H1 (cell line): Measurements from ENCODE around the gene ACADM. TPM values are rescaled to one million over a fixed set of nuclear protein-coding genes. Genes with fewer than 3 reads are reported as not detected.
A peak's percentile ranks its signal among the peaks of the same experiment; 100 is the strongest.
"Not testable (repeated sequence)": the region's sequence is repeated elsewhere in the genome, so short reads cannot be mapped to it uniquely, and the experiment has no call there.

ENCODE experiments used
- CTCF ChIA-PET: fragments of 300-600 bp; sonication (Branson Sonifier 250); formaldehyde crosslinking; loops from one replicate; lab custom pipeline; 2021; ENCODE audit not compliant: partially characterized antibody; lab: Charles Lee
- POLR2A ChIA-PET: fragments of 300-600 bp; sonication (Branson Sonifier 250); formaldehyde crosslinking; loops from one replicate; lab custom pipeline; 2021; ENCODE audit warnings: inconsistent platforms; ENCODE audit not compliant: partially characterized antibody; lab: Charles Lee
- DNase-seq, 2 experiments: peaks; one replicate each; pipeline versions ENCODE4 v3.0.0 to v3.0.0-alpha.2; 2010 to 2022; ENCODE audit warnings: low spot score in 2 of 2, low read depth in 1 of 2, mixed read lengths in 1 of 2
- FAIRE-seq: peaks from 2 replicates; lab custom pipeline; 2011; peaks lifted over from hg19 to GRCh38; lab: Jason Lieb, UNC
- H2AFZ ChIP-seq: 2 replicates; pipeline ENCODE4 v1.8.1; 2012; ENCODE audit warnings: low read length, inconsistent platforms
- H2AK5ac ChIP-seq: 2 replicates; pipeline ENCODE4 v1.6.1; 2013; ENCODE audit warnings: low read depth, low read length
- H2BK120ac ChIP-seq: replicated peaks from 2 replicates; pipeline ENCODE3; 2013; ENCODE audit warnings: low read depth, low read length, inconsistent platforms
- H2BK12ac ChIP-seq: 2 replicates; pipeline ENCODE4 v1.6.1; 2013; ENCODE audit warnings: low read depth, low read length
- H2BK15ac ChIP-seq: 2 replicates; pipeline ENCODE4 v1.6.1; 2013; ENCODE audit warnings: low read length
- H2BK20ac ChIP-seq: 2 replicates; pipeline ENCODE4 v1.6.1; 2013; ENCODE audit warnings: low read length
- H2BK5ac ChIP-seq: 2 replicates; pipeline ENCODE4 v1.6.1; 2013; ENCODE audit warnings: low read depth, low read length
- H3K14ac ChIP-seq: 2 replicates; pipeline ENCODE4 v1.6.1; 2013; ENCODE audit warnings: inconsistent platforms; ENCODE audit not compliant: insufficient read length
- H3K18ac ChIP-seq: 2 replicates; pipeline ENCODE4 v1.6.1; 2013; ENCODE audit warnings: low read length; ENCODE audit errors: extremely low read depth
- H3K23ac ChIP-seq: 2 replicates; pipeline ENCODE4 v1.6.1; 2013; ENCODE audit warnings: inconsistent platforms; ENCODE audit not compliant: insufficient read length
- H3K23me2 ChIP-seq: 2 replicates; pipeline ENCODE4 v1.6.1; 2013; ENCODE audit warnings: low read depth, low read length
- H3K27ac ChIP-seq: 2 replicates; pipeline ENCODE4 v1.6.1; 2011; ENCODE audit warnings: low read depth, low read length, inconsistent platforms
- H3K27me3 ChIP-seq, 4 experiments: replicated peaks in 1 of 4; 1 replicate in 1 of 4; 2 replicates in 3 of 4; pipeline versions ENCODE4 v1.6.1 to v1.8.1; 2011 to 2013; ENCODE audit warnings: low read length in 3 of 4, mild to moderate bottlenecking in 3 of 4, inconsistent platforms in 2 of 4, mixed read lengths in 2 of 4, moderate library complexity in 1 of 4; ENCODE audit not compliant: control insufficient read depth in 3 of 4, insufficient read depth in 3 of 4; ENCODE audit errors: extremely low read depth in 1 of 4
- H3K36me3 ChIP-seq, 4 experiments: 2 replicates each; pipeline versions ENCODE4 v1.6.1 to v1.8.1; 2011 to 2013; ENCODE audit warnings: mild to moderate bottlenecking in 4 of 4, low read length in 3 of 4, moderate library complexity in 2 of 4, control low read depth in 1 of 4, inconsistent platforms in 1 of 4; ENCODE audit not compliant: insufficient read depth in 4 of 4, control insufficient read depth in 2 of 4
- H3K4ac ChIP-seq: replicated peaks from 2 replicates; pipeline ENCODE3; 2013; ENCODE audit warnings: low read length, low read depth, mixed read lengths, inconsistent platforms; ENCODE audit not compliant: insufficient read length
- H3K4me1 ChIP-seq, 4 experiments: replicated peaks in 1 of 4; 1 replicate in 1 of 4; 2 replicates in 3 of 4; pipeline versions ENCODE4 v1.6.1 to v1.8.1; 2011 to 2013; ENCODE audit warnings: low read length in 3 of 4, inconsistent platforms in 2 of 4, mixed read lengths in 1 of 4; ENCODE audit not compliant: insufficient read depth in 4 of 4, control insufficient read depth in 3 of 4
- H3K4me2 ChIP-seq, 2 experiments: 2 replicates each; pipeline versions ENCODE4 v1.6.1 to v1.8.1; 2011 to 2013; ENCODE audit warnings: low read depth in 2 of 2, low read length in 2 of 2, control low read depth in 1 of 2, inconsistent platforms in 1 of 2, mild to moderate bottlenecking in 1 of 2; ENCODE audit not compliant: insufficient read depth in 1 of 2
- H3K4me3 ChIP-seq, 4 experiments: fragments of 200-600, 300-600 bp in 1 of 4; sonication (generic), shearing (Covaris generic), sonication (Bioruptor Twin) in 1 of 4; 2 replicates each; pipeline versions ENCODE4 v1.5.1 to v1.8.1; 2011 to 2016; ENCODE audit warnings: low read length in 4 of 4, low read depth in 3 of 4, control low read depth in 2 of 4, inconsistent platforms in 2 of 4, mild to moderate bottlenecking in 2 of 4, mixed read lengths in 1 of 4, moderate library complexity in 1 of 4; ENCODE audit not compliant: insufficient read depth in 2 of 4; ENCODE audit errors: extremely low read depth in 1 of 4
- H3K56ac ChIP-seq: replicated peaks from 2 replicates; pipeline ENCODE3; 2013; ENCODE audit warnings: low read depth, mild to moderate bottlenecking, mixed read lengths, low read length, inconsistent platforms; ENCODE audit not compliant: insufficient read length
- H3K79me1 ChIP-seq: 2 replicates; pipeline ENCODE4 v1.6.1; 2013; ENCODE audit warnings: low read depth, low read length, control low read depth
- H3K79me2 ChIP-seq, 2 experiments: 2 replicates each; pipeline versions ENCODE4 v1.6.1 to v1.8.1; 2012 to 2013; ENCODE audit warnings: low read length in 2 of 2, mild to moderate bottlenecking in 2 of 2, inconsistent platforms in 1 of 2; ENCODE audit not compliant: insufficient read depth in 2 of 2, control insufficient read depth in 1 of 2
- H3K9ac ChIP-seq, 4 experiments: replicated peaks in 1 of 4; 1 replicate in 1 of 4; 2 replicates in 3 of 4; pipeline versions ENCODE4 v1.6.1 to v1.8.1; 2011 to 2013; ENCODE audit warnings: low read depth in 3 of 4, low read length in 3 of 4, control low read depth in 2 of 4, mild to moderate bottlenecking in 2 of 4, moderate library complexity in 2 of 4, inconsistent platforms in 1 of 4; ENCODE audit errors: extremely low read depth in 1 of 4
- H3K9me3 ChIP-seq, 2 experiments: 2 replicates each; pipeline versions ENCODE4 v1.6.1 to v1.8.1; 2012 to 2013; ENCODE audit warnings: mild to moderate bottlenecking in 2 of 2, moderate library complexity in 2 of 2, control low read depth in 1 of 2, inconsistent platforms in 1 of 2, low read depth in 1 of 2, low read length in 1 of 2, mixed read lengths in 1 of 2; ENCODE audit not compliant: insufficient read depth in 2 of 2
- H4K20me1 ChIP-seq, 2 experiments: replicated peaks in 1 of 2; 2 replicates each; pipeline versions ENCODE3 to v1.8.1; 2011 to 2013; ENCODE audit warnings: inconsistent platforms in 2 of 2, low read length in 2 of 2, mild to moderate bottlenecking in 1 of 2; ENCODE audit not compliant: insufficient read depth in 2 of 2, control insufficient read depth in 1 of 2
- H4K5ac ChIP-seq: 2 replicates; pipeline ENCODE4 v1.6.1; 2013; ENCODE audit warnings: low read length, low read depth, mixed read lengths, inconsistent platforms; ENCODE audit not compliant: insufficient read length
- H4K8ac ChIP-seq: 2 replicates; pipeline ENCODE4 v1.8.0; 2013; ENCODE audit warnings: mild to moderate bottlenecking, moderate library complexity, low read length, inconsistent platforms; ENCODE audit not compliant: insufficient read depth; ENCODE audit errors: extremely low read depth
- H4K91ac ChIP-seq: replicated peaks from 2 replicates; pipeline ENCODE3; 2013; ENCODE audit warnings: low read length, mixed read lengths, inconsistent platforms; ENCODE audit not compliant: insufficient read length
- WGBS, 2 experiments: shearing (Covaris generic) in 1 of 2; methylation state at CpG; one replicate each; pipeline versions ENCODE4 v1.1.6 to v1.1.7; 2013 to 2015; ENCODE audit warnings: low lambda C conversion rate in 2 of 2, mixed read lengths in 2 of 2, inconsistent platforms in 1 of 2, low coverage in 1 of 2, missing lambda C conversion rate in 1 of 2; ENCODE audit not compliant: insufficient replicate concordance in 2 of 2, insufficient coverage in 1 of 2, insufficient read length in 1 of 2; ENCODE audit errors: extremely low coverage in 1 of 2, missing lambda C conversion rate in 1 of 2; 5-methylcytosine and 5-hydroxymethylcytosine counted together
- polyA plus RNA-seq, 7 experiments: library from polyadenylated mRNA; depleted of rRNA in 3 of 7; stranded (reverse) in 5 of 7; unstranded in 2 of 7; fragments of >200 nt in 5 of 7; fragments of 200-250 nt in 2 of 7; gene quantifications; 1 replicate in 5 of 7; 2 replicates in 1 of 7; 4 replicates in 1 of 7; pipeline versions ENCODE4 v1.2.1 to v1.2.3, GENCODE V29; 2011 to 2013; ENCODE audit warnings: missing spikeins in 2 of 7, mixed read lengths in 2 of 7
- total RNA-seq: library from RNA; stranded (reverse); fragmentation: NEBNext Ultra II Directional; extraction: Animal tissue kit (Norgen Biotek cat#: 25700); gene quantifications from 2 replicates; pipeline ENCODE4 v1.2.1, GENCODE V29; 2021

Gene ACADM
- total and polyA plus RNA-seq, 2 of the 8 experiments (the other 6 are each of a cell fraction or from before 2014, with no cell fraction given) = 14.3 to 40.0 TPM

GRCh38 chr1:75722246-75722645, 2.3 kb upstream of the ACADM start:
- H3K27ac ChIP-seq, DNase-seq, H3K9ac ChIP-seq, H3K79me1 ChIP-seq, H3K14ac ChIP-seq, H4K91ac ChIP-seq, H3K18ac ChIP-seq, H2AFZ ChIP-seq, H3K36me3 ChIP-seq, H3K4ac ChIP-seq, H3K27me3 ChIP-seq, H2BK15ac ChIP-seq, H4K20me1 ChIP-seq, H2BK120ac ChIP-seq, H4K8ac ChIP-seq, H2AK5ac ChIP-seq, FAIRE-seq, H2BK5ac ChIP-seq, H4K5ac ChIP-seq, H3K56ac ChIP-seq, H3K4me3 ChIP-seq, H3K9me3 ChIP-seq, H3K23me2 ChIP-seq, H2BK20ac ChIP-seq, H3K23ac ChIP-seq, H3K4me2 ChIP-seq: not testable (repeated sequence)
- peaks cover 0 to 23% of the 10 kb centered on the region in 2 experiments; a peak in 2 of 4 replicates for H3K79me2 ChIP-seq
- H2BK12ac ChIP-seq = peak overlapping the region; percentile 64; the same call in 1 of the 2 replicates
- CTCF ChIA-PET = interaction anchor here (0.9 to 1.7 kb wide), 2 partner anchors 18 to 108 kb away, joined by 3 to 5 read pairs; no protein-coding TSS in a partner anchor
- peaks cover 0 to 10% (median 8%) of the 10 kb centered on the region in 4 experiments; a peak in 4 of 7 replicates for H3K4me1 ChIP-seq
- WGBS, 2 experiments = 89% methylated on average over 8 of the region's 8 CpGs; no CpG with 5 or more reads in 1 of the 2 experiments
- POLR2A ChIA-PET = interaction anchor here (1.3 to 2.6 kb wide), 3 partner anchors 11 to 49 kb away, joined by 3 to 10 read pairs (median 9); no protein-coding TSS in a partner anchor
